HL-60/S4 treated with phorbol 12-myristate 13-acetate at 8.2 ng/mL for 4 days and 3 days (cell line): ENCODE results near the gene CPSF4L.

Experiments used
- in situ Hi-C: fragments of 300-500 bp; cut with MboI; formaldehyde crosslinking; loops from 2 replicates; pipeline ENCODE4 v1.15.0; 2022; ENCODE audit warnings: low sequenced_read_pairs

The CPSF4L gene

GRCh38 chr17:73290399-73291259 lies 28.9 kb upstream of the CPSF4L start:
- in situ Hi-C loops: no loop called here

GRCh38 chr17:73289549-73290254 lies 28.0 kb upstream of the CPSF4L start:
- in situ Hi-C loops: no loop called here

GRCh38 chr17:73288534-73289302 lies 27.0 kb upstream of the CPSF4L start:
- in situ Hi-C loops: no loop called here

- in situ Hi-C loops: no loop called here
These were observed 25.2 kb upstream of the CPSF4L start for GRCh38 chr17:73286863-73287296.

GRCh38 chr17:73285916-73286862 lies 24.5 kb upstream of the CPSF4L start:
- in situ Hi-C loops: no loop called here

GRCh38 chr17:73285603-73285908 lies 23.9 kb upstream of the CPSF4L start:
- in situ Hi-C loops: no loop called here

GRCh38 chr17:73284906-73285602 lies 23.4 kb upstream of the CPSF4L start:
- in situ Hi-C loops: no loop called here

- in situ Hi-C loops: no loop called here
These were observed 22.7 kb upstream of the CPSF4L start for GRCh38 chr17:73284354-73284753.

GRCh38 chr17:73283841-73284282 lies 22.2 kb upstream of the CPSF4L start:
- in situ Hi-C loops: no loop called here

- in situ Hi-C loops: no loop called here
These were observed 21.6 kb upstream of the CPSF4L start for GRCh38 chr17:73283250-73283649.

- in situ Hi-C loops: no loop called here
These were observed 20.9 kb upstream of the CPSF4L start for GRCh38 chr17:73282629-73283028.

- in situ Hi-C loops: no loop called here
These were observed 20.2 kb upstream of the CPSF4L start for GRCh38 chr17:73281928-73282327.

GRCh38 chr17:73280191-73280590 lies 18.5 kb upstream of the CPSF4L start:
- in situ Hi-C loops: no loop called here

- in situ Hi-C loops: no loop called here
These were observed 18.0 kb upstream of the CPSF4L start for GRCh38 chr17:73279704-73280103.

GRCh38 chr17:73278465-73279453 lies 17.1 kb upstream of the CPSF4L start:
- in situ Hi-C loops: no loop called here

GRCh38 chr17:73278049-73278464 lies 16.4 kb upstream of the CPSF4L start:
- in situ Hi-C loops: no loop called here

- in situ Hi-C loops: no loop called here
These were observed 12.8 kb upstream of the CPSF4L start for GRCh38 chr17:73274490-73274889.

- in situ Hi-C loops: no loop called here
These were observed 11.2 kb upstream of the CPSF4L start for GRCh38 chr17:73272906-73273218.

- in situ Hi-C loops: no loop called here
These were observed 9.4 kb upstream of the CPSF4L start for GRCh38 chr17:73271072-73271471.
